ENCODE results near the gene GRIK3. TPM values are rescaled to one million over a fixed set of nuclear protein-coding genes. Genes with fewer than 3 reads are reported as not detected.

Gene GRIK3
- total and polyA plus RNA-seq, 8 donors, result under 0.01 to 4.9 (median 0.46) TPM; not detected in 1

GRCh38 chr1:36773827-36774541 lies 260.3 kb downstream of the GRIK3 start:
- no peak for DNase-seq
- Histone ChIP-seq H3K9me3 (no peaks in the 10 kb centered on the region), H3K4me1 (peaks cover 0 to 5% (median 0%) of the 10 kb centered on the region in 4 donors), H3K27ac (no peak overlapping the region), H3K27me3 (peaks cover 0 to 93% (median 56%) of the 10 kb centered on the region in 3 donors), H3K4me3 (no peak overlapping the region), H3K36me3 (no peaks in the 10 kb centered on the region)
- TF ChIP-seq POLR2A (IDR thresholded peaks at IDR 0.05), result no peak
- TF ChIP-seq POLR2AphosphoS5 (IDR thresholded peaks at IDR 0.05), result no peak
- no peak for TF ChIP-seq CTCF (IDR thresholded peaks at IDR 0.05)
- no peak for TF ChIP-seq EP300 (IDR thresholded peaks at IDR 0.05)
- intact Hi-C loops (cut with DNase I; ENCODE audit: low total_unique reads), result no loop called here
- 77 to 83% (median 79%) methylated on average over 13 of the region's 13 CpGs for WGBS, 5 donors

DNA sequence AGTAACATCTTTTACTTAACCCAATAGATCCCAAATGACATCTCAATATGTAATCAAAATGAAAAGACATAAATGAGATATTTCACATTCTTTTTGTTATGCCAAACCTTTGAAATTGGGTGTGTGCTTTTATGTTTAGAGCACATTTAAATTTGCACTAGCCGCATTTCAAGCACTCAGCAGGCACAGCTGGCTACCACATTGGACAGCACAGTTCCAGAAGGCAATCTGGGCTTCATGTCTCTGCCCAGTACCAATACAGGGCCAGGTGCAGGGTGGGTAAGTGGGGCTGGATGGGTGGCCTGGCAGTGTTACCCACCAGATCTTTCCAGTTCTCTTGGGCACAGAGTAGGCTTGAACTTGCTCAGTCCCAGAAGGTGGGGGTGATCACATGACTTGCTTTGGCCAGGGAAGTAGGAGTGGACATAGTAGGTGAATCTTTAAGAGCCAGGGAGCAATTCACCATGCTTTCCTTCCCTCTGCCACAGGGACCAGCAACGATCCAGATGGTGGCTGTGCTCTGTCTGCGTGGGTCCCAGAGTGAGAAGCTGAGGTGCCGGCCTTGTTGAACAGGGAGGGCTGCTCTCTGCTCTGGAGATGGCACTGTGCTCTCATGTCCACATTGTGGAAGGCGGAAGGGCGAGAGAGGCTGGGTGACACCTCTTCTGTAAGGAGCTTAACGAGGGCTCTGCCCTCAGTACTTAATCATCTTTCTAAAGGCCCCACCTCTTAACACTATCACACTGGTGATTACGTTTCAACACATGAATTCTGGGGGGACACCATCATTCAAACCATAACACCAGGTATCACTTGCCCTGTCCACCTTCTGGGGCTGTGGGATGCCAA lies 261.4 kb downstream of the GRIK3 start:
- DNase-seq, result no peak
- Histone ChIP-seq H3K27ac (no peak overlapping the region), H3K4me1 (peaks cover 0 to 5% (median 0%) of the 10 kb centered on the region in 4 donors), H3K36me3 (no peaks in the 10 kb centered on the region), H3K9me3 (no peaks in the 10 kb centered on the region), H3K27me3 (peaks cover 0 to 99% (median 64%) of the 10 kb centered on the region in 3 donors), H3K4me3 (no peak overlapping the region)
- intact Hi-C loops (cut with DNase I; ENCODE audit: low total_unique reads), result no loop called here
- 72 to 81% (median 75%) methylated on average over 8 of the region's 8 CpGs for WGBS, 5 donors
- no peak for TF ChIP-seq CTCF (IDR thresholded peaks at IDR 0.05)
- no peak for TF ChIP-seq POLR2A (IDR thresholded peaks at IDR 0.05)
- TF ChIP-seq EP300 (IDR thresholded peaks at IDR 0.05), result no peak
- TF ChIP-seq POLR2AphosphoS5 (IDR thresholded peaks at IDR 0.05), result no peak

DNA sequence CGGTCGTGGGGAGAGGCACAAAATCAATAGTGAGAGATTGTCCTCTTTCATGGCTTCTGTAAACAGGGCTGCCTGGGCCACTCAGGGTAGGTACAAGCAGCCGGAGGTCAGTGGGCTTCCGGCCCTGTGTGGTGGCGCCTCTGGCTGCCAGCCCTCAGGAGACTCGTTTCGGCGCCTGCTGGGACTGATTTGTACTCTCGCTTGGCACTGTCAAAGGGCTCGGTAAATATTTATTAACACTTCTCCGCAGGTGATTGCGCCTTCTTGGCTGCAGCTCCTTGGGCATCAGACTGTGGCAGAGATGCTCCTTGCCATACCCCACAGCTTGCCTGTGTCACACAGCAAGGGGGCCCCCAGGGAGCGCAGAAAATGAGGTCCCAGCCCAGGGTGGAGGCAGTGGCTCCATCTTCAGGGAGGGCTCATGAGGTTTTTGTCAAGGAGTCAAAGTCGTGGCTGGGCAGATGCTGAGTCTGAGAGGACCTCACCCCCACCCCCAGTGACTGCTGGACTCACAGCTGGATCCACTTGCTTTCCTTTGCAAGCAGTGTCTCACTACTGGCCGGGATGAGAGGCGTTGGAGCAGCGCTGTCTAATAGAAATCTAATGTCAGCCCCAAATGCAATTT lies 262.5 kb downstream of the GRIK3 start:
- intact Hi-C loops (cut with DNase I; ENCODE audit: low total_unique reads), result no loop called here
- no peak for TF ChIP-seq EP300 (IDR thresholded peaks at IDR 0.05)
- no peak for TF ChIP-seq POLR2A (IDR thresholded peaks at IDR 0.05)
- TF ChIP-seq POLR2AphosphoS5 (IDR thresholded peaks at IDR 0.05), result no peak
- TF ChIP-seq CTCF (IDR thresholded peaks at IDR 0.05), result no peak
- Histone ChIP-seq H3K4me1 (peaks cover 0 to 5% (median 0%) of the 10 kb centered on the region in 4 donors), H3K36me3 (no peaks in the 10 kb centered on the region), H3K27me3 (peaks cover 0 to 88% (median 60%) of the 10 kb centered on the region in 3 donors), H3K4me3 (no peak overlapping the region), H3K27ac (no peak overlapping the region), H3K9me3 (no peaks in the 10 kb centered on the region)
- 7 to 11% (median 9%) methylated on average over 12 to 17 of the region's 17 CpGs for WGBS, 5 donors
- DNase-seq, result no peak

DNA sequence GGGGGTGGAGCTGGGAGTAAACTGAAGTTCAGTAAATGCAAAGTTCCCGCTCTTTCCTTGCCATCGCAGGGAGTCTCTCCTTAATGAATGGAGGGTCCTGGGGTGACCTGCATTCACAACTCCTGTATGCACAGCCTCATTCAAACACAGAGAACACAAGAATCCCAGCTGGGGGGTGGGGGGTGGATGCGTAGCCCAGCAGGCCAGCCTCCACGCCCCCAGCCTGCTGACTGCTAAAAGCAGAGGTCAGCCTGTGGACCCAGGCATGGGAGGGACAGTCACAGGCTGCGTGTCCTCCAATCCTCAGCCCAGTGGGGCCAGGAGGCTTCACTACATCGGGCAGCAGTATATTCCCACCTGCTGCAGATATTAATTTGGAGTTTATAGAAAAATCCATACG lies 263.1 kb downstream of the GRIK3 start:
- Histone ChIP-seq H3K27me3 (peaks cover 0 to 83% (median 59%) of the 10 kb centered on the region in 3 donors), H3K36me3 (no peaks in the 10 kb centered on the region), H3K4me1 (peaks cover 0 to 5% (median 0%) of the 10 kb centered on the region in 4 donors), H3K4me3 (no peak overlapping the region), H3K27ac (no peak overlapping the region), H3K9me3 (no peaks in the 10 kb centered on the region)
- intact Hi-C loops (cut with DNase I; ENCODE audit: low total_unique reads), result no loop called here
- no peak for TF ChIP-seq EP300 (IDR thresholded peaks at IDR 0.05)
- TF ChIP-seq POLR2AphosphoS5 (IDR thresholded peaks at IDR 0.05), result no peak
- no peak for TF ChIP-seq CTCF (IDR thresholded peaks at IDR 0.05)
- no peak for TF ChIP-seq POLR2A (IDR thresholded peaks at IDR 0.05)
- 16 to 32% (median 22%) methylated on average over 7 of the region's 7 CpGs for WGBS, 5 donors
- no peak for DNase-seq

All from stomach (tissue), 9 donors.